ENCODE data around the gene SUCO.

The SUCO gene

GRCh38 chr1:172642970-172643369 lies 110.0 kb downstream of the SUCO start:
- Histone ChIP-seq H3K9ac (ENCODE audit: low read length in 2 of 2) (no peak overlapping the region), H3K4me3 (ENCODE audit: low read length in 2 of 2) (no peak overlapping the region), H3K4me1 (ENCODE audit: control insufficient read depth, insufficient read depth, low read length) (no peaks in the 10 kb centered on the region), H3K27me3 (ENCODE audit: control insufficient read depth in 1 of 2, insufficient read depth in 2 of 2, low read length in 2 of 2) (peaks cover 0 to 2% of the 10 kb centered on the region in 2 donors), H3K27ac (ENCODE audit: low read length) (no peak overlapping the region), H3K9me3 (ENCODE audit: control insufficient read depth in 2 of 2, low read length in 2 of 2) (no peaks in the 10 kb centered on the region), H3K36me3 (ENCODE audit: control insufficient read depth in 2 of 2, insufficient read depth in 2 of 2, low read length in 2 of 2) (no peaks in the 10 kb centered on the region)

GRCh38 chr1:172646653-172647052 lies 113.7 kb downstream of the SUCO start:
- no peaks in the 10 kb centered on the region for H3K4me1 ChIP-seq (ENCODE audit: control insufficient read depth, insufficient read depth, low read length)
- no peak overlapping the region for H3K27ac ChIP-seq (ENCODE audit: low read length)

DNA sequence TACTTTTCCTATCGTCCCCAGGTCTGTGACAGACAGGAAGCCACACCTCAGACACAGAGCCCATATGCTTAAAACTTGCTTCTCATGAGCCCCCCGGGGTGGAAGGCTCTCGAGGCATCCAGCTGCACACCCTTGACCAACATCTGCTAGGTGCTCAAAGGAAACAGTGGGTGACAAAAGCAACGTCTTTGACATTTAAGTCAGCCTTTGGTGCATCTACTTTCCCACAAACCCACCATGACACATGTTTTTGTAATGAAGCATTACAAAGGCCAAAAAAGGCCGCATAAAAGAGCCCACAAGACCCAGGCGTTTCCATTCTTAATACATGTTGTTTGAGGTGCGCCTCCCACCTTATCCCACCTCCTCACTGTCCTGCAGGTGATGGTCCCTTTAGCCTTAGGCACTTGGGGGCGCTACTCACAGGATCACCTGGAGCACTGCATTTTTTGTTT lies 114.2 kb downstream of the SUCO start:
- Histone ChIP-seq H3K9me3 (ENCODE audit: control insufficient read depth in 2 of 2, low read length in 2 of 2) (no peaks in the 10 kb centered on the region), H3K36me3 (ENCODE audit: control insufficient read depth in 2 of 2, insufficient read depth in 2 of 2, low read length in 2 of 2) (no peaks in the 10 kb centered on the region), H3K4me1 (ENCODE audit: control insufficient read depth, insufficient read depth, low read length) (no peaks in the 10 kb centered on the region), H3K27me3 (ENCODE audit: control insufficient read depth in 1 of 2, insufficient read depth in 2 of 2, low read length in 2 of 2) (peaks cover 0 to 2% of the 10 kb centered on the region in 2 donors), H3K4me3 (ENCODE audit: low read length in 2 of 2) (no peak overlapping the region), H3K9ac (ENCODE audit: low read length in 2 of 2) (no peak overlapping the region), H3K27ac (ENCODE audit: low read length) (no peak overlapping the region)

More at GRCh38 chr1:172646653-172647052, 113.7 kb downstream of the SUCO start:
- Histone ChIP-seq H3K4me3 (ENCODE audit: low read length in 2 of 2) (no peak overlapping the region), H3K36me3 (ENCODE audit: control insufficient read depth in 2 of 2, insufficient read depth in 2 of 2, low read length in 2 of 2) (no peaks in the 10 kb centered on the region), H3K9ac (ENCODE audit: low read length in 2 of 2) (no peak overlapping the region), H3K27me3 (ENCODE audit: control insufficient read depth in 1 of 2, insufficient read depth in 2 of 2, low read length in 2 of 2) (peaks cover 0 to 2% of the 10 kb centered on the region in 2 donors), H3K9me3 (ENCODE audit: control insufficient read depth in 2 of 2, low read length in 2 of 2) (no peaks in the 10 kb centered on the region)

DNA sequence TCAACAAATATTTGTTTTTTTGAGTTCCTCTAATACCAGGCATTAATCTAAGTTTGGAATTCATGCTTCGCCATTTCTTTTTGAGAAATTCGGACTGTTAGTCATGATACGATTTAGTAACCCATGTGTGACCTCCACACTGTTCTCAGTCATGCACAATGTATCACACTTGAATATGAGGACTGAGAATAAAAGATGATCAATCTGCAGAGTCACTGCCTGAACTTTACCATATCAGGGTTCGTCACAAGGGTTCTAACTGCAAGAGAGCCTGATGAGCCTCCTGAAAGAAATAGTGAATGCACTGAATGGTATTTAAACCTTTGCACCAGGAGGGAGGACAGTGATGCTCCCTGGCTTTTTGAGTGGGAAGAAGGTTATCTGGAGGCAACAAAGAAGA lies 115.0 kb downstream of the SUCO start:
- Histone ChIP-seq H3K9ac (ENCODE audit: low read length in 2 of 2) (no peak overlapping the region), H3K9me3 (ENCODE audit: control insufficient read depth in 2 of 2, low read length in 2 of 2) (no peaks in the 10 kb centered on the region), H3K4me3 (ENCODE audit: low read length in 2 of 2) (no peak overlapping the region), H3K27me3 (ENCODE audit: control insufficient read depth in 1 of 2, insufficient read depth in 2 of 2, low read length in 2 of 2) (peaks cover 0 to 2% of the 10 kb centered on the region in 2 donors), H3K4me1 (ENCODE audit: control insufficient read depth, insufficient read depth, low read length) (no peaks in the 10 kb centered on the region), H3K36me3 (ENCODE audit: control insufficient read depth in 2 of 2, insufficient read depth in 2 of 2, low read length in 2 of 2) (no peaks in the 10 kb centered on the region), H3K27ac (ENCODE audit: low read length) (no peak overlapping the region)

GRCh38 chr1:172650474-172651193 lies 117.7 kb downstream of the SUCO start:
- no peak overlapping the region for H3K9ac ChIP-seq (ENCODE audit: low read length in 2 of 2)
- H3K27ac ChIP-seq (ENCODE audit: low read length) = no peak overlapping the region
- H3K4me3 ChIP-seq (ENCODE audit: low read length in 2 of 2) = no peak overlapping the region
- peaks cover 0 to 2% of the 10 kb centered on the region in 2 donors for H3K27me3 ChIP-seq (ENCODE audit: control insufficient read depth in 1 of 2, insufficient read depth in 2 of 2, low read length in 2 of 2)
- H3K4me1 ChIP-seq (ENCODE audit: control insufficient read depth, insufficient read depth, low read length) = no peaks in the 10 kb centered on the region
- no peaks in the 10 kb centered on the region for H3K36me3 ChIP-seq (ENCODE audit: control insufficient read depth in 2 of 2, insufficient read depth in 2 of 2, low read length in 2 of 2)
- no peaks in the 10 kb centered on the region for H3K9me3 ChIP-seq (ENCODE audit: control insufficient read depth in 2 of 2, low read length in 2 of 2)

- no peak overlapping the region for H3K9ac ChIP-seq (ENCODE audit: low read length in 2 of 2)
- H3K27me3 ChIP-seq (ENCODE audit: control insufficient read depth in 1 of 2, insufficient read depth in 2 of 2, low read length in 2 of 2) = no peaks in the 10 kb centered on the region
- no peak overlapping the region for H3K27ac ChIP-seq (ENCODE audit: low read length)
- H3K9me3 ChIP-seq (ENCODE audit: control insufficient read depth in 2 of 2, low read length in 2 of 2) = no peaks in the 10 kb centered on the region
- no peak overlapping the region for H3K4me3 ChIP-seq (ENCODE audit: low read length in 2 of 2)
- H3K36me3 ChIP-seq (ENCODE audit: control insufficient read depth in 2 of 2, insufficient read depth in 2 of 2, low read length in 2 of 2) = no peaks in the 10 kb centered on the region
- no peaks in the 10 kb centered on the region for H3K4me1 ChIP-seq (ENCODE audit: control insufficient read depth, insufficient read depth, low read length)
Observed at GRCh38 chr1:172653015-172653709, 120.2 kb downstream of the SUCO start.

DNA sequence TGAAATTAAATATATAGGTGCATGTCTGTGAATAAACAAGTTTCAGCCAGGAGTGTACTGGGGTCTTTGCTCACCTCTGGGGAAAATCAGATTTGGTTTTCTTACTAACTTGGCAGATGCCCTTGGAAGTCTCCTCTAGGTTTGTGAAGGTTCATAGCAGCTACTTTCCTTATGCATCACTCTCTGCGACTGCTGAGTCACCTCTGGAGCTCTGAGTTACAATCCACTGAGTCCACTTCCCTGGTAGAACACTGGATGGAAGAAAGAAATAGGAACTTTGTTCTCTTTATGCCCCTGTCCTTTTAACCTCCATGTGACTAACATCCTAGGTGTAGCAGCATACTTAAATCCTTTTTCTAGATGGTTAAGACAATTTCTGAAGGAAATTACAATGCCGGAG lies 121.6 kb downstream of the SUCO start:
- Histone ChIP-seq H3K9ac (ENCODE audit: low read length in 2 of 2) (no peak overlapping the region), H3K9me3 (ENCODE audit: control insufficient read depth in 2 of 2, low read length in 2 of 2) (no peaks in the 10 kb centered on the region), H3K36me3 (ENCODE audit: control insufficient read depth in 2 of 2, insufficient read depth in 2 of 2, low read length in 2 of 2) (no peaks in the 10 kb centered on the region), H3K4me3 (ENCODE audit: low read length in 2 of 2) (no peak overlapping the region), H3K27ac (ENCODE audit: low read length) (no peak overlapping the region), H3K27me3 (ENCODE audit: control insufficient read depth in 1 of 2, insufficient read depth in 2 of 2, low read length in 2 of 2) (no peaks in the 10 kb centered on the region), H3K4me1 (ENCODE audit: control insufficient read depth, insufficient read depth, low read length) (no peaks in the 10 kb centered on the region)

GRCh38 chr1:172656576-172656975 lies 123.6 kb downstream of the SUCO start:
- H3K4me1 ChIP-seq (ENCODE audit: control insufficient read depth, insufficient read depth, low read length) = no peaks in the 10 kb centered on the region
- H3K9me3 ChIP-seq (ENCODE audit: control insufficient read depth in 2 of 2, low read length in 2 of 2) = no peaks in the 10 kb centered on the region
- no peak overlapping the region for H3K27ac ChIP-seq (ENCODE audit: low read length)
- H3K27me3 ChIP-seq (ENCODE audit: control insufficient read depth in 1 of 2, insufficient read depth in 2 of 2, low read length in 2 of 2) = no peaks in the 10 kb centered on the region
- no peak overlapping the region for H3K9ac ChIP-seq (ENCODE audit: low read length in 2 of 2)
- H3K4me3 ChIP-seq (ENCODE audit: low read length in 2 of 2) = no peak overlapping the region
- H3K36me3 ChIP-seq (ENCODE audit: control insufficient read depth in 2 of 2, insufficient read depth in 2 of 2, low read length in 2 of 2) = no peaks in the 10 kb centered on the region

GRCh38 chr1:172657586-172657985 lies 124.6 kb downstream of the SUCO start:
- no peak overlapping the region for H3K4me3 ChIP-seq (ENCODE audit: low read length in 2 of 2)

GRCh38 chr1:172658871-172659453 lies 126.0 kb downstream of the SUCO start, which contains the start of gene FASLG:
Gene FASLG, plus strand, starts transcription at chr1:172659103. Its CDS starts 99 bp downstream, at chr1:172659202.
- Histone ChIP-seq H3K36me3 (ENCODE audit: control insufficient read depth in 2 of 2, insufficient read depth in 2 of 2, low read length in 2 of 2) (no peaks in the 10 kb centered on the region), H3K27me3 (ENCODE audit: control insufficient read depth in 1 of 2, insufficient read depth in 2 of 2, low read length in 2 of 2) (peaks cover 0 to 2% of the 10 kb centered on the region in 2 donors), H3K4me1 (ENCODE audit: control insufficient read depth, insufficient read depth, low read length) (no peaks in the 10 kb centered on the region), H3K27ac (ENCODE audit: low read length) (no peak within 1 kb of the TSS), H3K4me3 (ENCODE audit: low read length in 2 of 2) (no peak within 1 kb of the TSS), H3K9ac (ENCODE audit: low read length in 2 of 2) (no peak within 1 kb of the TSS), H3K9me3 (ENCODE audit: control insufficient read depth in 2 of 2, low read length in 2 of 2) (no peaks in the 10 kb centered on the region)

More at GRCh38 chr1:172657586-172657985, 124.6 kb downstream of the SUCO start:
- Histone ChIP-seq H3K9me3 (ENCODE audit: control insufficient read depth in 2 of 2, low read length in 2 of 2) (no peaks in the 10 kb centered on the region), H3K27me3 (ENCODE audit: control insufficient read depth in 1 of 2, insufficient read depth in 2 of 2, low read length in 2 of 2) (no peaks in the 10 kb centered on the region), H3K27ac (ENCODE audit: low read length) (no peak overlapping the region), H3K9ac (ENCODE audit: low read length in 2 of 2) (no peak overlapping the region), H3K4me1 (ENCODE audit: control insufficient read depth, insufficient read depth, low read length) (no peaks in the 10 kb centered on the region), H3K36me3 (ENCODE audit: control insufficient read depth in 2 of 2, insufficient read depth in 2 of 2, low read length in 2 of 2) (no peaks in the 10 kb centered on the region)
